ELF-1 (cell line): Measurements from ENCODE around the gene MFF.
"Not testable (repeated sequence)": the region's sequence is repeated elsewhere in the genome, so short reads cannot be mapped to it uniquely, and the experiment has no call there.

Experiments
- DNase-seq: peaks from one replicate; pipeline ENCODE4 v3.0.0-alpha.2; 2016; ENCODE audit warnings: low read depth, low spot score

Gene MFF

GRCh38 chr2:227335713-227336112 is 10.7 kb downstream of the MFF start:
- no peak for DNase-seq

GRCh38 chr2:227337442-227337841 is 12.4 kb downstream of the MFF start:
- DNase-seq, result no peak

- no peak for DNase-seq
Observed at GRCh38 chr2:227339098-227339599, 14.1 kb downstream of the MFF start.

- DNase-seq, result no peak
Observed at GRCh38 chr2:227340106-227340505, 15.1 kb downstream of the MFF start.

- no peak for DNase-seq
Observed at GRCh38 chr2:227341553-227341952, 16.5 kb downstream of the MFF start.

GRCh38 chr2:227344231-227344630 is 19.2 kb downstream of the MFF start:
- DNase-seq, result no peak

- no peak for DNase-seq
Observed at GRCh38 chr2:227347117-227347516, 22.1 kb downstream of the MFF start.

GRCh38 chr2:227348324-227348723 is 23.3 kb downstream of the MFF start:
- DNase-seq, result no peak

GRCh38 chr2:227349989-227350612 is 25.1 kb downstream of the MFF start:
- DNase-seq, result no peak

GRCh38 chr2:227351639-227352038 is 26.6 kb downstream of the MFF start:
- no peak for DNase-seq

- DNase-seq, result no peak
Observed at GRCh38 chr2:227360351-227360750, 35.3 kb downstream of the MFF start.

GRCh38 chr2:227363756-227364155 is 38.7 kb downstream of the MFF start:
- DNase-seq, result no peak

GRCh38 chr2:227364585-227365263 is 39.7 kb downstream of the MFF start:
- DNase-seq, result not testable (repeated sequence)

- DNase-seq, result no peak
Observed at GRCh38 chr2:227365833-227366232, 40.8 kb downstream of the MFF start.

GRCh38 chr2:227366769-227367426 is 41.8 kb downstream of the MFF start:
- DNase-seq, result no peak

GRCh38 chr2:227367427-227367795 is 42.4 kb downstream of the MFF start:
- DNase-seq, result no peak

- DNase-seq, result no peak
Observed at GRCh38 chr2:227368574-227368973, 43.5 kb downstream of the MFF start.

- DNase-seq, result no peak
Observed at GRCh38 chr2:227370092-227370491, 45.0 kb downstream of the MFF start.

GRCh38 chr2:227370791-227371312 is 45.8 kb downstream of the MFF start:
- DNase-seq, result no peak

GRCh38 chr2:227373389-227373788 is 48.3 kb downstream of the MFF start:
- no peak for DNase-seq

- DNase-seq, result no peak
Observed at GRCh38 chr2:227374158-227374557, 49.1 kb downstream of the MFF start.

- no peak for DNase-seq
Observed at GRCh38 chr2:227376656-227377396, 51.8 kb downstream of the MFF start.
